Neural progenitor cell (in vitro differentiated cells): ENCODE data around the gene LDHAL6B.

ENCODE experiments used
- CTCF ChIP-seq: fragments of 200-600 bp; sonication (generic); IDR thresholded peaks from 2 replicates; pipeline ENCODE4 v1.5.1; 2017; ENCODE audit warnings: antibody characterized with exemption, mild to moderate bottlenecking
- EZH2 ChIP-seq: fragments of 200-600 bp; sonication (generic); IDR thresholded peaks from 2 replicates; pipeline ENCODE4 v1.6.1; 2017; ENCODE audit warnings: antibody characterized with exemption, mild to moderate bottlenecking, moderate library complexity
- EZH2phosphoT487 ChIP-seq: fragments of 200-600 bp; sonication (generic); IDR thresholded peaks from 2 replicates; pipeline ENCODE4 v1.6.1; 2017; ENCODE audit warnings: antibody characterized with exemption

- TF ChIP-seq EZH2 (no peak), CTCF (no peak), EZH2phosphoT487 (no peak)
These were observed 16.4 kb upstream of the LDHAL6B start for GRCh38 chr15:59190291-59190690.
